Posterior vena cava (tissue), 2 donors: Measurements from ENCODE around the gene VPS8. TPM values are rescaled to one million over a fixed set of nuclear protein-coding genes. Genes with fewer than 3 reads are reported as not detected.
A peak's percentile ranks its signal among the peaks of the same experiment; 100 is the strongest.
"Not testable (repeated sequence)": the region's sequence is repeated elsewhere in the genome, so short reads cannot be mapped to it uniquely, and the experiment has no call there.

ENCODE experiments used
- DNase-seq: peaks from one replicate; pipeline ENCODE4 v3.0.0-alpha.2; 2020; ENCODE audit warnings: low spot score
- intact Hi-C, 2 donors: fragments of 100-400 bp; cut with DNase I; formaldehyde crosslinking; loops; one replicate each; pipeline versions ENCODE4 v1.14.1 to v1.14.2; 2022 to 2023
- total RNA-seq, 2 donors: library from RNA; stranded (reverse); fragmentation: NEBNext Ultra II Directional; extraction: Animal tissue kit (Norgen Biotek cat#: 25700); gene quantifications; one replicate each; pipeline ENCODE4 v1.2.1, GENCODE V29; 2021
- donor health status: DM: yes; HTN: yes; CAD: no.
- donor health status: DM: yes; HTN: yes; CAD: no.

VPS8 gene
- total RNA-seq, 2 donors from 2014 or later = 58.8 to 66.8 TPM

- intact Hi-C loops = no loop called here
These were observed 82.1 kb downstream of the VPS8 start for GRCh38 chr3:184894051-184894450.

GRCh38 chr3:184895350-184895749 lies 83.4 kb downstream of the VPS8 start:
- DNase-seq = no peak
- intact Hi-C loops = no loop called here

More at GRCh38 chr3:184894051-184894450, 82.1 kb downstream of the VPS8 start:
- DNase-seq = no peak

- no peak for DNase-seq
- intact Hi-C loops = no loop called here
These were observed 84.4 kb downstream of the VPS8 start for GRCh38 chr3:184896336-184896735.

- intact Hi-C loops = no loop called here
- no peak for DNase-seq
These were observed 88.1 kb downstream of the VPS8 start for GRCh38 chr3:184899953-184900595.

GRCh38 chr3:184907031-184907430 lies 95.1 kb downstream of the VPS8 start:
- DNase-seq, intact Hi-C loops: not testable (repeated sequence)

- DNase-seq = peak; percentile 78
These were observed 96.0 kb downstream of the VPS8 start for GRCh38 chr3:184907681-184908649.

GRCh38 chr3:184908859-184909258 lies 96.9 kb downstream of the VPS8 start:
- intact Hi-C loops = no loop called here
- no peak for DNase-seq

More at GRCh38 chr3:184907681-184908649, 96.0 kb downstream of the VPS8 start:
- intact Hi-C loops = no loop called here

- DNase-seq = no peak
- intact Hi-C loops = no loop called here
These were observed 98.7 kb downstream of the VPS8 start for GRCh38 chr3:184910664-184911063.

GRCh38 chr3:184911570-184911969 lies 99.6 kb downstream of the VPS8 start:
- no peak for DNase-seq
- intact Hi-C loops = no loop called here

GRCh38 chr3:184912163-184912562 lies 100.2 kb downstream of the VPS8 start:
- no peak for DNase-seq
- intact Hi-C loops = no loop called here

- no peak for DNase-seq
- intact Hi-C loops = no loop called here
These were observed 102.7 kb downstream of the VPS8 start for GRCh38 chr3:184914628-184915027.

- intact Hi-C loops = no loop called here
- no peak for DNase-seq
These were observed 106.8 kb downstream of the VPS8 start for GRCh38 chr3:184918750-184919149.

- intact Hi-C loops = no loop called here
- no peak for DNase-seq
These were observed 107.7 kb downstream of the VPS8 start for GRCh38 chr3:184919651-184920050.

- intact Hi-C loops = no loop called here
- DNase-seq = no peak
These were observed 112.6 kb downstream of the VPS8 start for GRCh38 chr3:184924547-184924946.

GRCh38 chr3:184927796-184928315 lies 115.9 kb downstream of the VPS8 start:
- intact Hi-C loops = no loop called here
- no peak for DNase-seq

- no peak for DNase-seq
- intact Hi-C loops = no loop called here
These were observed 120.8 kb downstream of the VPS8 start for GRCh38 chr3:184932777-184933176.

- intact Hi-C loops = no loop called here
- no peak for DNase-seq
These were observed 125.6 kb downstream of the VPS8 start for GRCh38 chr3:184937611-184938010.

- DNase-seq = no peak
- intact Hi-C loops = no loop called here
These were observed 129.4 kb downstream of the VPS8 start for GRCh38 chr3:184941408-184941807.

- intact Hi-C loops = no loop called here
- no peak for DNase-seq
These were observed 130.8 kb downstream of the VPS8 start for GRCh38 chr3:184942735-184943134.

- no peak for DNase-seq
- intact Hi-C loops = no loop called here
These were observed 132.3 kb downstream of the VPS8 start for GRCh38 chr3:184944241-184944640.
